Kasumi-1 (cell line): ENCODE data around the gene PI4KA.
"Not testable (repeated sequence)": the region's sequence is repeated elsewhere in the genome, so short reads cannot be mapped to it uniquely, and the experiment has no call there.

ENCODE experiments used
- DNase-seq, 2 experiments: peaks; one replicate each; lab custom pipeline; 2025; lab: John Stamatoyannopoulos, UW

The PI4KA gene

GRCh38 chr22:20749453-20749852, 109.2 kb downstream of the PI4KA start:
- no peak for DNase-seq

- no peak for DNase-seq
Measured at GRCh38 chr22:20748731-20749428, 109.7 kb downstream of the PI4KA start.

- no peak for DNase-seq
Measured at GRCh38 chr22:20748082-20748481, 110.5 kb downstream of the PI4KA start.

DNA sequence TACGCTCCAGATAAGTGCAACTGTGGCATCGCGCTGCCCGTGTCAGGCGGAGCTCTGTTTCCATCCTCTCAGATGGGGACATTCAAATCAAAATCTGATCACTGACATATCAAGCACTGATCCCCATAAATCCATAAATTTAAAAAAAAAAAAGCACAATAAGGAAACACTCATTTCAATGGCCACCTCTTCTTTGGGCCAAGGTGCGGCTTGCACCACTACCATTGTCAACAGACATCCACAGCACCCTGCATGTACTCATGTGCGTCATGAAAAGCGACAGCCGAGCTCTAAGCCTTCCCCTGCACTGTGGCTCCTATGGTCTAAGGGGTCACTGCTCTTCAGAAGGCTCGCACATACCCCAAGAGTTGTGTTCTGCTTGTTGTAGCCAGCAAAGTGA, 111.4 kb downstream of the PI4KA start:
- DNase-seq, result no peak

GRCh38 chr22:20746431-20747189, 112.0 kb downstream of the PI4KA start:
- no peak for DNase-seq

- no peak for DNase-seq
Measured at GRCh38 chr22:20745119-20745518, 113.5 kb downstream of the PI4KA start.

- no peak for DNase-seq
Measured at GRCh38 chr22:20744456-20744855, 114.2 kb downstream of the PI4KA start.

DNA sequence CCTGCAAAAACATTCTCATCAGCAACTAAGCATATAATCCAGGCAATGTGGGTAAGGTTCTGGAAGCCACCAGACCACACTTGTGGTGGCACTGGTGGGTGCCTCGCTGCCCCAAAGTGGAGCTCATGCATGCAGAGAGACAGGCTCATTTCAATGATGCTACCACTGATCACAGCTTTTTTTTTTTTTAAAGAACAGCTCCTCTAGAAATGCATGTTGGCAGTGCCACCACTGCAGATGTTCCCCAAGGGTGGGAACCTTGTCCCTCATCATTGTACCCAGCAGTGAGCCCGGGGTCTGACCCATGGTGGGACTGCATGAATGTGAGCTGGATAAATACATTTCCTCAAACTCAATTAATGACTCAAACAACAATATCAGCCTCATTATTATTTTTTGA, 115.8 kb downstream of the PI4KA start:
- no peak for DNase-seq

DNA sequence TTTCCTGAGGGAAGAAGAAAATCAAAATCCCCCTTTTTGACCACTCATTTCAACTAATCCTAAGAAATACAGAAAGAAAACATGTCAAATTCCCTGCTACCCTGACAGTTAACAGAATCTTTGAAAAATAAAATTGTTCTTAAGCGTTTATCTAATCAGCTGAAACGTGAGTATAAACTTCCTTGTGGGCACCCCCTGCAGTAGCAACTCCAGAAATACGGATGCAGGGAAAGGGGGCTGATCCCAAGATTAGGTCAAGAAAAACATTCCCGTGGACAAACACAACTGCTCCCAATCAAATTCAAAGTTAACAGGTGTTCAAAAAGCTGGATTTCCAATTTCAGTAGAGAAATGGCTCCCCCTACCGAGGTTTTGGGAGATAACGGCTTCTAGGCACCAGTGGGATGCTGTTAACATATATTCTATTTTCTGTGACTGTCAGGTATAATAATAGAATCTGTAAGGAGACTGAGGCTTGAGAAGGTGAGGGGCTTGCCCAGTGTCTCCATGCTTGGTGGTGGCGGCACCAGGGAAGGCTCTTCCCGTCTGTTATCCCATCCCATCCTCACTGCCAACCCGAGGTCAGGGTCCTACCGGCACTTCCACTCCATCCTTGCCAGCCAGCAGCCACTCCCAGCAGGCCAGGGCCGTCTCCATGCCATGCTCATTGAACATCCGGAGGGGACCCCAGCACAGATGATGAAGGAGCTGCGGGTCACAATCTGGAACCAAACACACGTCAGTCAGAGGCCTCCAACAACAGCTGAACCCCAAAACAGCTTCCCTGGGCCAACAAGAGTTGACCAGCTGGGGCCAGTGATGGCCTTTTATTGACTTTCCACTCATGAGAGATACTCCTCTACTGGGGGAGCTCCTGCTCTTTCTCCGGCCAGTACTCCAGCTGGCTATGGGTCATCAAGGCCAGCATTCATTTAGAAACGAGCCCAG, 116.7 kb downstream of the PI4KA start:
- DNase-seq, result peak; percentile 56 to 70

DNA sequence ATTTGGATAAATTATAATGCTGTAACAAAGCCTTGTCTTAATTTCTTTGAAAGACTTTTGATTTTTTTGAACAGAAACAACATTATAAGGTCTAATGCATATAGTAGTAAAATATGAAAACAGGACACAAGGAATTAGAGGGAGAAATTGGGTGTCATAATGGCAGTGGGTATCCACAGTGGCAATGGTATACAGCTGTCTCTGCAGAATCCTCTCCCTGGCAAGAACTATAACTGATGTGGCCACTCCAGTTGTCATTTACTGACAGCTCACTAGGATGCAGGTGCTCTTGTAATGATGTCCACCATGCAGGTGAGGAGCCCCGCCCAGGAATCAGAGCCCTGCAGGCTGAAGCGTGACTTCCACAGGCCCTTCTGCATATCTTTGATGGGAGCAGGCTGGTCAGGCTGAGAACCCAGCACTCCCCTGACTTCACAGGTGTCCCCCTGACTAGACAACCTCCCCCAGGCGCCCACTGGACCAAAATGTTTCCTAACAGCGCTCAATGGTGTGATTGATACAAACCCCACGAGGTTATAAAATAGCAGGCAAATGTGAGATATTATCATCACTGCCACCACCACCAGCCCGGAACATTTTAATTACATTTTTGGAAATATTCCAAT, 117.5 kb downstream of the PI4KA start:
- DNase-seq, result no peak

- DNase-seq, result no peak
Measured at GRCh38 chr22:20740222-20740951, 118.2 kb downstream of the PI4KA start.

DNA sequence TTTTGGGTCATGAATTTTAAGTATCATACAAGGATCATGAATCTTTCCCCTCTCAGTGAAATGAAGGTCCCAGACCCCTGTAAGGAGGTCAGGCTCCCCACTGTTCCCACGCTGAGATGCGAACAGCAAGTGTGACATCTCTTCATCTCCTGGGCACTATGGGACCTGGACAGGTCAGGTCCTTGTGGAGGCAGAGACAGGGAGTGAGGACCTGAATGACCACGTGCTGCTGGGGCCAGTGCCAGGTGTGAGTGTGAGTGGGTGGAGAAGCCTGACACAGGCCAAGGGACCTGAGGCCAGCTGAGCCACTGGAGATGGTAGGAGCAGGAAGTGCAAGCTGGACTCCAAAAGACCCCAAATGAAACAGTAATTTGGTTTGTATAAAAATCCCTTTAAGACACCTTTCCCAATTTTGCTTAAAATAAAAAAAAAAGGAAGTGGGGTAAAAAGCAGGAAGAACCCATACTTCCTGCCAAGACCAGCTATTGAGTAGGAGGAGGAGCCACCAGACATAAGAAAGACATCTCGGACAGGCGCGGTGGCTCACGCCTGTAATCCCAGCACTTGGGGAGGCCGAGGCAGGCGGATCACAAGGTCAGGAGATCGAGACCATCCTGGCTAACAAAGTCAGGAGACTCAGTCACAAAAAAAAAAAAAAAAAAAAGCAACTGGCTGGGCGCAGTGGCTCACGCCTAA, 120.1 kb downstream of the PI4KA start:
- peak; percentile 77 to 87 for DNase-seq

GRCh38 chr22:20736891-20737290, 121.7 kb downstream of the PI4KA start:
- not testable (repeated sequence) for DNase-seq

GRCh38 chr22:20735356-20736162, 123.1 kb downstream of the PI4KA start:
- not testable (repeated sequence) for DNase-seq

DNA sequence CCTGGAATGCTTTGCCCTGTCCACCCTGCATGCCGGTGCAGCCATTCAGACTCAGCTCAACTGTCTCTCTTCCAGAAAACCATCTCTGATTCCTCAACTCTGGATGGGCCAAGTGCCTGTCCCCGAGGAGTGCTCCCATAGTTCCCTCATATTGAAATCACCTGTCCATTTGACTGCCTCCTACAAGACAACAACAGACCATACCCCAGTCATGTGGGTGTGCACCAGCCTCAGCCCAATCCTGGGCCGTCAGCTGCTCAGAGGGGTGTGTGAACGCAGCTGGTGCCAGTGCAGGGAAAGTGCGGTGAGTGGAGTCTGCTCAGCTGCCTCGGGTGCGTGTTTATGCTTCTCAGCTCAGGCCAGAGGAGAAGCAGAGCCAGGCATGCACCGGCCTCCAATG, 126.2 kb downstream of the PI4KA start:
- DNase-seq, result not testable (repeated sequence)

DNA sequence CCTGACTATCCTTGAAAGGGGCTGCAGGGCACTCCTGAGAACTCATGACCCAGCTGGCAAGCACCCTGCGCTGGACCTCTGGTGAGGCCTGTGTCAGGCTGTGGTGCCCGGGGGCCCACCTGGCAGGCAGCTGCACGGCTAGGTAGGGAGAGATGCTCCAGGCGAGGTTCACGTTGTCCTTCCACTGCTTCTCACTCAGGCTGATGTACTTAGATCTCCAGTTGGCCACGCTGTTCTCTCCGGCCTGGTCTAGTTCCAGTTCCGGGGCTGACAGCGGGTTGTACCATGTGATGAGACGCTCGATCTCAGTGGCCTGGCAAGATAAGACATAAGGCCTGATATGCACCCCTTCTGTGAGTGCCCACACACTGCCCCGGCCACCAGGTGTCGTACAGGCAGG, 129.4 kb downstream of the PI4KA start:
- DNase-seq, result no peak

GRCh38 chr22:20728523-20729190, 130.0 kb downstream of the PI4KA start:
- DNase-seq, result no peak

- DNase-seq, result no peak
Measured at GRCh38 chr22:20727118-20728015, 131.2 kb downstream of the PI4KA start.
